ENCODE results near the gene UBTD1.

UBTD1 gene

GRCh38 chr10:97517096-97517750, 18.5 kb downstream of the UBTD1 start:
- TF ChIP-seq GATA2 (IDR thresholded peaks at IDR 0.05; ENCODE audit: low read depth, low read length), result no peak
- TF ChIP-seq GATA3 (IDR thresholded peaks at IDR 0.05; ENCODE audit: low read depth, low read length), result no peak

- TF ChIP-seq GATA2 (IDR thresholded peaks at IDR 0.05; ENCODE audit: low read depth, low read length) (no peak), GATA3 (IDR thresholded peaks at IDR 0.05; ENCODE audit: low read depth, low read length) (no peak)
Observed at GRCh38 chr10:97517778-97518300, 19.1 kb downstream of the UBTD1 start.

GRCh38 chr10:97518301-97519043, 19.7 kb downstream of the UBTD1 start:
- TF ChIP-seq GATA3 (IDR thresholded peaks at IDR 0.05; ENCODE audit: low read depth, low read length), result no peak
- no peak for TF ChIP-seq GATA2 (IDR thresholded peaks at IDR 0.05; ENCODE audit: low read depth, low read length)

GRCh38 chr10:97519342-97519741, 20.6 kb downstream of the UBTD1 start:
- no peak for TF ChIP-seq GATA2 (IDR thresholded peaks at IDR 0.05; ENCODE audit: low read depth, low read length)
- TF ChIP-seq GATA3 (IDR thresholded peaks at IDR 0.05; ENCODE audit: low read depth, low read length), result no peak

GRCh38 chr10:97520520-97520919, 21.8 kb downstream of the UBTD1 start:
- TF ChIP-seq GATA3 (IDR thresholded peaks at IDR 0.05; ENCODE audit: low read depth, low read length), result no peak
- no peak for TF ChIP-seq GATA2 (IDR thresholded peaks at IDR 0.05; ENCODE audit: low read depth, low read length)

- no peak for TF ChIP-seq GATA3 (IDR thresholded peaks at IDR 0.05; ENCODE audit: low read depth, low read length)
Observed at GRCh38 chr10:97520978-97521761, 22.4 kb downstream of the UBTD1 start.

GRCh38 chr10:97522071-97522470, 23.3 kb downstream of the UBTD1 start:
- TF ChIP-seq GATA3 (IDR thresholded peaks at IDR 0.05; ENCODE audit: low read depth, low read length) (no peak), GATA2 (IDR thresholded peaks at IDR 0.05; ENCODE audit: low read depth, low read length) (no peak)

GRCh38 chr10:97522937-97523336, 24.2 kb downstream of the UBTD1 start:
- TF ChIP-seq GATA3 (IDR thresholded peaks at IDR 0.05; ENCODE audit: low read depth, low read length), result no peak
- TF ChIP-seq GATA2 (IDR thresholded peaks at IDR 0.05; ENCODE audit: low read depth, low read length), result no peak

- TF ChIP-seq GATA3 (IDR thresholded peaks at IDR 0.05; ENCODE audit: low read depth, low read length) (no peak), GATA2 (IDR thresholded peaks at IDR 0.05; ENCODE audit: low read depth, low read length) (no peak)
Observed at GRCh38 chr10:97525086-97525485, 26.4 kb downstream of the UBTD1 start.

- TF ChIP-seq GATA3 (IDR thresholded peaks at IDR 0.05; ENCODE audit: low read depth, low read length) (no peak), GATA2 (IDR thresholded peaks at IDR 0.05; ENCODE audit: low read depth, low read length) (no peak)
Observed at GRCh38 chr10:97525683-97526110, 27.0 kb downstream of the UBTD1 start.

GRCh38 chr10:97529685-97530465, 31.2 kb downstream of the UBTD1 start:
- TF ChIP-seq GATA3 (IDR thresholded peaks at IDR 0.05; ENCODE audit: low read depth, low read length) (no peak), GATA2 (IDR thresholded peaks at IDR 0.05; ENCODE audit: low read depth, low read length) (no peak)

GRCh38 chr10:97531401-97531986, 32.8 kb downstream of the UBTD1 start:
- TF ChIP-seq GATA3 (IDR thresholded peaks at IDR 0.05; ENCODE audit: low read depth, low read length), result no peak
- no peak for TF ChIP-seq GATA2 (IDR thresholded peaks at IDR 0.05; ENCODE audit: low read depth, low read length)

- no peak for TF ChIP-seq GATA3 (IDR thresholded peaks at IDR 0.05; ENCODE audit: low read depth, low read length)
- no peak for TF ChIP-seq GATA2 (IDR thresholded peaks at IDR 0.05; ENCODE audit: low read depth, low read length)
Observed at GRCh38 chr10:97532935-97533671, 34.4 kb downstream of the UBTD1 start.

Measured in SH-SY5Y (cell line).